ENCODE data around the gene DAPK1.

DAPK1 gene

DNA sequence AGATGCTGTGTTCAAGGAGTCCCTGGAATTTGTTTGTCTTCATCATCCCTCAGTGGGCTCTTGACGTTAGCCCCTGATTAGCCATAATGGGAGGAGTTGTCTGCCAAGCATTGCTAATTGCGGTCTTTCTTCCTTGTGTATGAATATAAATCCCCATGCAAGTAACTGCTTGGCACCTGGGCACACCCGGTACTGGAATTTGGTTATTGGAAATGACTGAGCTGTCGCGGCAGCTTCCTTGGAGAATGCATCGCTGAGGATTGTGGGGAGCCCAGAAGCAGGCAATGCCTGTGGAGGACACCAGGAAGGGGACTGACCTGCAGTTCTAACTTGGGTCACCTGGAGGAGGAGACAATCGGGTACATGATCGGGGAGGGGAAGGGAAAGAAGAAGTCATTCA, 174.9 kb downstream of the DAPK1 start:
- DNase-seq = no peak

DNA sequence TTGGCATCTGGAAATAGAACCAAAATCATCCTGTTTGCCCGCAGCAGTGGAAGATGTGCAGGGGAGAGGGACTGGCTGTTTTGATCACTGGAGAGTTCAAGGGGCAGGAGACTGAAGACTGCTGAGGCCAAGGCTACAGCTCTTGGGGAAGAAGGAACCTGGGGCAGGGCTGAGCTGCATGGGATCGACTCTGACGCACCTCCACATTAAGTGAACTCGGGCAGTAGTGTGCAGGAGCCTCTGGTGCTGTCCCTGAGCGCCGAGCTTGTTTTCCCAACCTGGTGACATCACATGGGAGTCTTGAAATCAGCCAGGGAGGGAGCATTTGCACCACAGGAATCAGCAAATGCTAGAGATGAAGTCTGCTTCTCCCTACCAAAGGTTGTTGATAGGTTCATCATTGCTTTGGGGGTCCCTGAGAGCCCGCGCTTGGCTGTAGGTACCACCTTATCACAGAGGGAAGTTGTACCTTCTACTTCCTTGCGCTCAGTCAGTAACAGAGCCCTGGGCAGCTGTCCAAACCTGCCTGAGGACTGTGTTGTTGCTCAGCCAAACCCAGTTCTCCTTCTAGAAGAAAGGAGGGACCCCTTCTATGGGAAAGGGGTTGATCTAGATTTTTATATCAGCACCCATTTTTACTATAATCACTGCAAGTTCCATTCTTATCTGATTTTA, 175.9 kb downstream of the DAPK1 start:
- DNase-seq = no peak

DNA sequence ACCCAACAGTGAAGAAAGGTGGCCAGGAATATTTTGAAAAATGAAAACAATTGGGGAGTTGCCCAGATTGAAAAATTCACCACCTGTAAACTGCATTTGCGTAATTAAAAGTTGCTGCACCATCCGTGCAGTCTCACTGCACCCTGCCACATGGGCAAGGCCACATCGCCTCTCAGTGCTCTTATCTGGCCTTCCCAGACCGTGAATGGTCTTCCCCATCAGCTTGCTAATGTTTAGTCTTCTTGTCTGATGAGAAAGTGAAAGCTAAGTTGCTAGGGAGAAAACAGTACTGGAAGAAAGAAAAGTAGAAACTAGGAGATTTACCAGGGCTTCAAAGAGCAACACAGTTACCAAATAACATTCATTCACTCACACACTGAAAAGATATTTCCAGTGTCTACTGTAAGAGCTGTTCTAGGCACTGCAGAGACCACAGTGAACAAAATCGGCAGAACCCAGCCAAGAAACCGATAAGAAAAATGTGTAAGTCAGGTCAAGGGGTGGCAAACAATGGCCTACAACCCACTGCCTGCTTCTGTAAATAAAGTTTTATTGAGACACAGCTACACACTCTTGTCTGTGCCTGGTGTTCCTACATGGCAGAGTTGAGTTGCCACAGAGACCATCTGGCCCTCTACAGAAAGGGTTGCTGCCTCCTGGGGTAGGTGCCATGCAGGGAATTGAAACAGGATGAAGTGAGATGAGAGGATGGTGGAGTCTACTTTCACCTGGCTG, 177.1 kb downstream of the DAPK1 start:
- DNase-seq = no peak

DNA sequence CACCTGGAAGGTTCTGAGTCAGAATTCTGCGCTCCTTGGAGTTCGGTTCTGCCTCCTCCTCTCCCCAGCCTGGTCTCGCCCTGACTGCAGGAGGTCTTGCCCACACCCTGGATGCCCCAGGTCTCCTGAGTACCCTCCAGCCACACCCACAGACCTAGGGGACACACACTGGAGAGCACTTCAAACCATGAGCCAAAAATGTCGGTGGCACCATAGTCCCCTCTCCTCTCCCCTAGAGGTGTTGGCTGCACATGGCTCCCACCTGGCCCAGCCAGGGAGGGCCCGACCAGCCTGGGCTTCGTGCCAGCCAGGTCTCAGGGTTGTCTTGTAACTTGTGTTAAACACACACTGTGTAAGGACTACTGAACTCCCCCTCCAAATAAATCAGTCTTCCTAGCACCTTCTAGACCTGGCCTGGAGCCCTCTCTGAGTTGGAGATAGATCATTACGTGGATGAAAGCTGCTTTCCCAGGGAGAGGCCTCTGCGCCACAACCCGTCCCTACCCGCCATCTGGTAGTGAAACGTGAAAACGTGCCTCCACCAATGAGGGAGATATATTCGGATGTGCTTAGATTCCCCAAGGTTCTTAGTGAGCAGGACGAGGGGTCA, 178.3 kb downstream of the DAPK1 start:
- no peak for DNase-seq

DNA sequence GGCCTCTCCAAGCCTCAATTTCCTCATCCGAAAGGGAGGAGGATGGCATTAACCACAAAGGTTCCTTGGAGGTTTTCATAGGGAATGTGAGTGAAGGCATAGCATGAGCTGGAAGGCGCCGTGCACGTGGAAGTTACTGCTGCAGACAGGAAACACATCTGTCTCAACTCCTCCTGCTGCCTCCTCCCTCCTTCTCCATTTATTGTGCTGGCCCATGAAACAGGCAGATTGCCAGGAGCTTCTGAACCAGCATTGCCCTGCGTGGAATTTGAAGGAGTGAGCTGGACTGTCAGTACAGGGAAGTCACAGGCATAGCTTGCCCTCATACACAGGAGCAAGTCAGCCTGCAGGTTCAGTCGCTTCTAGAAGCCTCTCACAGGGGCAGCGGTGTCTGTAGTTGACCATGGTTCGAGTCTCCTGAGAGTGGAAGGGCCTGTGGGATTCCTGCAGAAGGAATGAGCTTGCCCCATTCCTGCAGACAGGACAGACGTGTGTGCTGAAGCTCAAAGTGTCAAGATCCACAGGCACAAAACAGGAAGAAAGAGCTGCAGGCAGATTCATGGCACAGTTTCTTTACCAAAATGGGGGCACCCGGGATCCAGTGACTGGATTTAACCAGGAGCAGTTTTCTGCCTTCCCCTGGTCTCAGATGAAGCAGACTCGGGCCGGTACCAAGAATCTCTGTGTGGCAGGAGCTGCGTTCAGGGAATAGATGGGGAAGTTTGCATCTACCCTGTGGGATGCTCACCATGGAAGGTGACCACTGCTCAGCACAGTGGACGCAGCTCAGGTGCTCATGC, 179.5 kb downstream of the DAPK1 start:
- no peak for DNase-seq

DNA sequence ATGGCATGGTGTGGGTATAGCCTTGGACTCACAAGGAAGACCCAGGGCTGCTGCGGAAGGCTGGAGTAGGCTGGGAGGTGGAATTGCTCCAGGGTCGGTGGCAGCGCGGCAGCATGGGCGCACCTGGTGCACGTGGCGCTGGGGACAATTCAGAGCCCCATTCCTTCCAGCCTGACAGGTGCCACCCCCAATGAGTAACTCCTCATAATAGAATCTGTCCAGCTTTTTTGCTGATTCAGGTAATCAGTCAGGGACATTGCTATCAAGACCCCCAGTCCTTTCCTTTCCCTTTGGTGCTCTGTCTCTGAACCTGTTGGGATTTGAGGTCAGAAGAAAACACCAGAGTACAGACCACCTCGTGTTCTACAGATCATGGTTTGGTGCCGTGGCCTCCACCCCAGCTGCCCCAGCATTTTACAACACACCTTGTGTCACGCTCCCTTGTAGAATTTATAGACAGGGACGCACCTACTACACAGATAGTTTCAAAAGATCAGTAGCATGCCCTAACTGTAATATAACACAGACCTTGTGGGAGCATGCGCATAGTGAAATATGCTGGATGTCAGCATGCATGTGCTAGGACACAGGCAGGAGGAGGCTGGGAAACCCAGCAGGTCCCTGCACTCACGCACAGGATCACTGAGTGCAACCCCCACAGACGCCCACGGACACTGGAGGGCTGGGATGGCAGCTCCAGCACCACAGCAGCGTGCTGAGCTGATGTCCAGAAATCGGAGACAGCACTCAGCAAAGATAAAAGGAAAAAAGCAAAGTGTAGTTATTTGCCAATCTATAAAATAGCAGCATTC, 180.3 kb downstream of the DAPK1 start:
- no peak for DNase-seq

DNA sequence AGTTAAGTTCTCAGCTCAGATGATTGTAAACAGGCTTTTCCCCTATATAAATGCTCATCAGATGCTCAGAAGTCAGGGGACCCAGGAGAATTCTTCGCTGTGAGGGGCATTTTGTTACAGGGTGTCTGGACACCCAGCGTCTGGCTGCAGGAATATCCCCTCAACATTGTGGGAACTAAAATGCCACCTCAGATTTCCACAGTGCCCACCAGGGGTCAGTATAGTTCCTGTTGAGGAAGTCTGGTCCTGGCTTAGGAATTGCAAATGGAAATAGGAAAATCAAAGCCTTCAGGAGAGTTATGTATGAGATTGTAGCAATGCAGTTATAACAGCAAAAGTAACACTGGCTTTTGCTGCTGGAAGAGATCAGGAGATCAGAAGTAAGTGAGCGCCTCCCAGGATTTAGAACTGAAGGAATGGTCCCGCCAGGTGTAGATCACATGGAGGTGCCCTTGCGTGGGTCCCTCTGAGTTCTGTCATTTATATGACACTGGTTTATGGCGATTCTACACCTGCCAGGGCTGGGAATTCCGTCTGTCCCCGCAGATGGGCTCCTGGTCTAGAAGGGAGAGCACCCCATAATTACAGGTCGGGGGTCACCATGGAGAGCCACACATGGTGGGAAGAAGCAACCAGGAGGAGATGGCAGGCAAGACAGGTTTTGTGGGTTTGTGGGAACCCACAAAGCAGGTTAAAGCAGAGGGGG, 181.1 kb downstream of the DAPK1 start:
- DNase-seq = peak; percentile 28

DNA sequence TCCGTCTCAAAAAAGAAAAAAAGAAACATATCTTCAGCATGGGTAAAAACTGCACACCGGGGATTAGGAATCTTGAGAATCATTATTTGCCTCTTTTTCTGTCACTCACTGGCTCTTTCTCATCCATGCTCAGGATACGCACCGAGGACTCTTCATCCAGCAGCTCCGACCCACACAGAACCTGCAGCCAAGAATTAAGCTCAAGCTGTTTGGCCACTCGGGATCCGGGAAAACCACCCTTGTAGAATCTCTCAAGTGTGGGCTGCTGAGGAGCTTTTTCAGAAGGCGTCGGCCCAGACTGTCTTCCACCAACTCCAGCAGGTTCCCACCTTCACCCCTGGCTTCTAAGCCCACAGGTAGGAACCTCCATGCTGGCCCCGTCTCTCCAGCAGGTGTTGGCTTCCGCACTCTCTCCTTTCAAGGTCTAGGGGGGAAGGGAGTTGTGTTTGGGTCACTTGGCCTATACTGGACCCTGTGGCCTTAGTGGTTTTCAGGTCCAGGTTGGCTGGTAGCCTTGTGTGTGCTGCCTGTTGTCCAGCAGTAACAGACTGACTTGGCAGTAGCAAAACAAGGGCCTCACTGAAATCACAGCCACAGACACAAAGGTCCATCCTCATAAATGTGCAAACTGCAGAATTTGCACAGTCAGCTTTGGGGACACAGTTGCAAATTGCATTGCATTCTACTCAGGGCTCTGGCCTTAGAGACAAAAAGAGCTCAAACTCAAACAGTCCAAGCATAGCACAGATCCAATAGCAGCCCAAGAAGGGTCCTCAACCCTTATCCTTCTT, 183.8 kb downstream of the DAPK1 start:
- no peak for DNase-seq

DNA sequence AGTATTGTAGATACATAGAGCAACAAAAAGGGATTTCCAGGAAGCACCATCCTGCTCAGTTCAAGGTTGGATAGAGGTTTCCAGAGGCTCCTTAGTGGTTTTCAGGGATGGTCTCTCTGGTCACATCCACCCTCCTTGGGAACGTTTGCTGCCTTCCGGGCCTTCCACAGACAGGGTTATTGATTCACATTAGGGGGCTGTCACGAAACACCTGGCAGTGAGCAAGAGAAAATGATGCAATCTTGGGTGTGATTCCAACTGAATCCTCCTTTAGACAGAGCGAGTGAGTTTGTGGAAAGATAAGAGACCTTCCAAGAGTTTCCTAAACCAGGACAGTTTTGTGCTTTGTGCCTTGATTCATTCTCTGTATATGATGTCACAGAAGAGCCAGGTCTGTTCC, 184.4 kb downstream of the DAPK1 start:
- DNase-seq = no peak

DNA sequence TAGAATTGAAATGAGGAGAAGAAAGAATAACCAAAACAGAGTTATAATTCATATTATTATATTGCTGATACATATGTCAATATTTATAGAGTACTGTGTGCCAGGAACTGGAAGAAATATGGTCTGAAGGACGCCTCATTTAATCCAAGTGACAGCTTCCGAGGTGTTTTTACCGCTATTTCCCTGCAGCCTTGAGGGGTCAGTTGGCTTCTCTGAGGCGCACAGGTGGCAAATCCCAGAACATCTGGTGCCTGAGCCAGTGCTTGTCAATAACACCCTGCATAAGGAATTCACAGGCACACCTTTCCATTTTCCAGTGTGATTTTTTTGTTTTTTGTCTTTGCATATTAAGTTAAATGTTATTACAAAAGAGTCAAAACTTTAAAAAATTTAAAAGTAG, 185.0 kb downstream of the DAPK1 start:
- DNase-seq = no peak

DNA sequence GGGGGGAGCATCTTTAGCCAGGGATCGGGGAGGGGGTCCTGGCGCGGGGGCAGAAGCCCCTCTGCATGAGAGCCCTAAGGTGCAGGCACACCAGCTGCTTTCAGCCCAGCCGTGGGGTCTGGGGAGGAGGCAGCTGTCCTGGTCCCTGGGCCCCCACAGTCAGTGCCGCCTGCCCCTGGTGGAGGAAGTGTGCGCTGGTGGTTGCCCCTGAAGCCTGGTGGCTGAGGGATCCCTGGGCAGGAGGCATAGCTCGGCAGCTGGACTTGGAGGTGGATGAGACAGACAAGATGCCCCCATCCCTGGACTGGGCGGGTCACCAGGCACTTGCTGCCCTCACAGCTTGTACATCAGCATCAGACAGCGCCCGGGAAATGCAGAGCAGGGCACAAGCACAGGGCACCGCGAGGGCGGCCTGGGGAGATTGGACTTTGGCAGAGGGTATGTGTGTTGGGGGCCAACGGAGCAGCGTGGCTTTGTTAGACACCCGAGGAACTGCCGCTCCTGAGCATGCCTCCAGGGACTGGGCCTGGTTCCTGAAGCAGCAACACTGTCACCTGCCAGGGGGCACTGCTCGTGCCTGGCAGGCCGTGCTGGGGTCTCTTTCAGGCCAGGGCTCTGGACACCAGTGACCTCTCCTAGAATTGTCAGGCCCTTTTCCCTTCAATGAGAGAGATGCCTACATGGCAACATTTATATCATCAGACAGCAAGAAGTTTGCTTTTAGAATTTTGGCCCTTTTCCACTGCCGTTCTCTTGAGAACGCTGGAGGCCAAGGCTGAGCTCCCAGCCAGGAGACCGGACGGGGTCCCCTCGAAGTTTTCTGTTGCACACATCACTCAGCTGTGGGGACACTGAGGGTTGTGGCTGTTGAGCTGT, 186.3 kb downstream of the DAPK1 start:
- no peak for DNase-seq

DNA sequence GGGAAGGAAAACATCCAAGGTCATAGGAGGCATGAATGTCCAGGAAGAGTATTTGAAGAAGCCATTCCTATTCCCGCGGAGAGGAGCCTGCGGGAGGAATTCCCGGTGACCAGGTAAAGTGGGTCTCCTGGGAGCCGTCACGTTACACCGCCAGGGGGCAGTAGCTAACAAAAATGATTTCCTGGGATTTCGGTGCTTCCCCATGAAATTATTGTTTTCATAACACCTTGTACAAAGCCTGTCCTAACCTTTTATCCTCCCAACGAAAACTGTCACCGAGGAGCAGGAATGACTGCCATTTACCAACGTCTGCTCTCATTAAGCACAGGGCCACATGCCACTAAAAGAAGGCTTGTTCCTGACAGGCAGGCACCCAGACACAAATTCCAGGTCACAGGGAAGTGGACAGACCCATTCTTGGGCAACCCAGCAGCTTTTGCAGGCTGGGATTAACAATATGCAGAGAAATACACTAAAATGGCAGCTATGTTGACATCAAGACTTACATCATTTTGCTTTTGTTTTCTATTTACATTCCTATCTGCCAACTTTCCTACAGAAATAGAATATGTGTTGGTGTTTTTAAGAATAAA, 187.1 kb downstream of the DAPK1 start:
- no peak for DNase-seq

DNA sequence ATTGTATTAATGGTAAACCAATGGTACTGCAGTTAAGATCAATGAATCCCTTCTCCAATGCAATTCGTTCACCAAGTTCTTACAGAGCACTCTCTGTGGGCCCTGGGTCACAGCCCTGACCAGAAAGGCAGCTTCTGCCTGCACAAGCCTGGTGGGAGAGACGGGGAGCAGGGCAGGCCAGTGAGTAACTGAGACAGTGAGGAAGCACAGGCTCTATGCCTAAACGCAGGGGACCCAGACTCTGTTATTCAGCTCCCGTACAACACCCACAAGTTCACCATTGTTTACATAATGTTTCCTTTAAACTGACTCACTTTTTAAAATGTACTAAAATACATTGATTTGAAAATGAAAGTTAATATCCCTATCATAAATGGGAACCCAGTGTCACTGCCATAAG, 187.8 kb downstream of the DAPK1 start:
- no peak for DNase-seq

DNA sequence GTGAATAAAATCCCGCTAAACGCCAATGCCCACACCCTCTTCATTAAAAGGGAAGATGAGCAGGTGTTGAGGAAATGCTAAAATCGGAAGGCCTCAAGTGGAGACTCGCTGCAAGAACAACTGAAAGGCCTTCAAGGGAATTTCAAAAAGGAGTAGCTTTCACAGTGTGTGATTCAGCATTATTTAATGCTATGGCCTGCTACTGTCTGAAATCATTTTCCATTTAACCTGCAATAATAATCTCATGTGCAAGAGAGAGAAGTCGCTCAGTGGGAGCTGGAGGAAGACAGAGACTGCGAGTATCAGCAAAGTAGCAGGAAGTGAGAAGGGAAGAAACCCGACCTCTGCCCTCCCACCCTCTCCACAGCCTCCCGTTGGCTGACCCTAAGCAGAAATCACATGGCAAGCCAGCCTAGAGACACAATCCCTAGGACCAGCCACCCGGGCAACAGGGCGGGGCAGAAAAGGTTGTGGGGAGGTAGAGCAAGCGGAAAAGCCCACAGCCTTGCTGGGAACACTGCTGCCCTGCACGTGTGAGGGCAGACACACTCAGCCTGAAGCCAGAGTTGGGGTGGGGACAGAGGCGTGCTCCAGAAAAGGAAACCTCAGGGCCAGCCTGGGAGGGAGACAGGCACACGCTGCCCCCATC, 188.3 kb downstream of the DAPK1 start:
- no peak for DNase-seq

DNA sequence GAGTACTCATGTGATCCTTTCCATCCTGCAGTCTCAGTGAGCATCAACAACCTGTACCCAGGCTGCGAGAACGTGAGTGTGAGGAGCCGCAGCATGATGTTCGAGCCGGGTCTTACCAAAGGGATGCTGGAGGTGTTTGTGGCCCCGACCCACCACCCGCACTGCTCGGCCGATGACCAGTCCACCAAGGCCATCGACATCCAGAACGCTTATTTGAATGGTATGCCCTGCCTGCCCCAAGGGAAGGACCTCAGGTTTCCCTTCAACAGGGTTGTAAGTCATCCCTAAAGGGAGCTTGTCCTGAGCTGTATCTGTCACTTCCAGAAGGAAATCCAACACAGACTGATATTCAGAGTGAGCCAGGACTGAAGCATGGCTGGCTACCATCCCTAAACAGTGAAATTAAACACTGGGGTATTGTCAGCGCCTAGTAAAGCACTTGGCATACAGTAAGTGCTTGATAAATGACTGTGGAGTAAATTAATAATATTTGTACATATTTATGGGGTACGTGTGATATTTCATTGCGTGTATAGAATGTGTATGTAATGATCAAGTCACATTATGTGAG, 188.9 kb downstream of the DAPK1 start:
- no peak for DNase-seq

DNA sequence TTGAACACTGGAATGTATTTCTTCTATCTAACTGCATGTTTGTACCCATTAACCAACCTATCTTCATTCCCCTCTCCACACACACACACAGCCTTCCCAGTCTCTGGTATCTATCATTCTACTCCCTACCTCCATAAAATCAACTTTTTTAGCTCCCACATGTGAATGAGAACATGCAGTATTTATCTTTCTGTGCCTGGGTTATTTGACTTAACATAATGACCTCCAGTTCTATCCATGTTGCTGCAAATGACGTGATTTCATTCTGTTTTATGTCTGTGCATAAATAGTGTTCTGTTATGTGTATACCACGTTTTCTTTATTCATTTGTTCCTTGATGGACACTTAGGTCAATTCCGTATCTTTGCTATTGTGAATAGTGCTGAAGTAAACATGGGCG, 189.5 kb downstream of the DAPK1 start:
- DNase-seq = no peak

DNA sequence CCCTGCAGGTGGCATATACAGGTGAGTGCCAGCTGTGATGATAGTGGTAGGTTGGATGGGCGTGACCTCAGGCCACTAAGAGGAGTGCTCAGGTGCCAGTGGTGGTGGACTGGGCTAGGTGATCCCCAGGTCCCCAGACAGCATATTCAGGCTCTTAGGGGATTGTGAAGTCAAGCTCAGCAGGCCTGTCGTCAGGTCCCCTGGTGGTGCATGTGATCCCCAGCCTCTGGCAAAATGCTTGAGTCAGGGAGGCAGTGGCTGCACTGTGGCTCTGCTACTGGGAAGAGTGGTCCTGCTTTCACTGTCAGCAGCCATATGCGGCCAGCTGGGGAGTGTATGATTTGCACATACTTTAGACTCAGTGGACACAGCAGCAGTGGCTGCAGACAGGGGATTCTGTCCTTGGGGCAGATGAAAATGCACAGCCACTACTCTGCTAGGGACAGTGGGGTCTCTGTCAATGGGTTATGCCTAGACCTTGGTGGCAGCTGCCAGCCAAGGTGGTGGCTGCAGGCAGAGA, 196.6 kb downstream of the DAPK1 start:
- no peak for DNase-seq

DNA sequence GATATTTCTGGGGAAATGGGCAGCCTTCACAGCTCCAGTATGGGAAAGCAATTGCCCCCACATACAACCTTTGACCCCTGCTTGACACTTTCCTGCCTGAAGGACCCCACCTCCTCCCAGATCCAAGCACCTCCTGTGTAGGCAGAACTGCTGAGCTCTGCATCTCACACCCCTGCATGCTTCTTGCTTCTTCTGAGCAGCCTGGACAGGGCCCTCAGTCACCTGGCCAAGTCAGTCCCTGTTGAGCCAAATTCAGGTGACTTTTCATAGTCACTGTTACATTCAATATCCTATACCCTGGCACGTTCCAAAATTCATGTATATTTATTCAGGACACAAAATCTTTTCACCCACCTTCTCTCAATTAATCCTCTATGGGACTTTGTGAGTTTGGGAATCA, 197.9 kb downstream of the DAPK1 start:
- DNase-seq = no peak

DNA sequence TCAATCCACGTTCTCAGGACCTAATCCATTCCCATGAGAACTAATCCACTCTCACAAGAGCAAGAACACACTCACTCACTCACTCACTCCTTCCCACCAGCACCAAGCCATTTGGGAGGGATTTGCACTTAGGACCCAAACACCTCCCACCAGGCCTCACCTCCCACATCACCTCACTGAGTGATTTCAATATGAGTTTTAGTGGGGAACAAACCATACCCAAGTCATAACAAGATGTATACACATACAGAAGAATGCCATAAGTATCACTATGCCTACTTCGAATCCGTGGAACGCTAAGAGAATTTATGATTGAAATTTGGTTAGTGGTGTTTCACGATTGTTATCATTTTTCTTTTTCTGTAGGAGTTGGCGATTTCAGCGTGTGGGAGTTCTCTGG, 199.0 kb downstream of the DAPK1 start:
- no peak for DNase-seq

Data from activated CD4-positive, alpha-beta T cell treated with anti-CD3 and anti-CD28 coated beads, Interleukin-2, amount 50 U/mL, for 1 hour (primary cell).